GM12878 (cell line): Measurements from ENCODE around the gene NSG2. TPM values are rescaled to one million over a fixed set of nuclear protein-coding genes. Genes with fewer than 3 reads are reported as not detected.

ENCODE experiments used
- ATAC-seq: fragments of 200-7000 bp; cut with Tn5 transposase; 3 replicates; pipeline ENCODE4 v1.9.1; 2020; ENCODE audit warnings: mild to moderate bottlenecking, moderate library complexity
- BruUV-seq: library from RNA; stranded (reverse); fragments of 400-500 nt; replicated peaks from 2 replicates; lab custom pipeline; 2021; lab: Mats Ljungman, UMichigan
- CTCF ChIA-PET: fragments of 300-600 bp; sonication (Branson Sonifier 250); formaldehyde crosslinking; extraction: SDS; loops from one replicate; lab custom pipeline; 2021; ENCODE audit warnings: inconsistent platforms; lab: Yijun Ruan, JAX
- POLR2A ChIA-PET: fragments of 350-600 bp; formaldehyde crosslinking; extraction: SDS; loops from one replicate; lab custom pipeline; 2021; ENCODE audit warnings: inconsistent platforms; lab: Charles Lee
- RAD21 ChIA-PET: fragments of 300-600 bp; sonication (Branson Sonifier 250); formaldehyde crosslinking; loops from one replicate; lab custom pipeline; 2023; ENCODE audit warnings: antibody characterized with exemption; ENCODE audit not compliant: unreplicated experiment; lab: Charles Lee
- SMC1A ChIA-PET: fragments of 300-600 bp; sonication (Branson Sonifier 250); formaldehyde crosslinking; loops from one replicate; lab custom pipeline; 2023; ENCODE audit not compliant: unreplicated experiment, uncharacterized antibody; lab: Charles Lee
- DNase-seq: peaks from one replicate; pipeline ENCODE4 v3.0.0-alpha.2; 2011; ENCODE audit warnings: low read depth, low spot score
- FAIRE-seq: peaks from 3 replicates; lab custom pipeline; 2011; peaks lifted over from hg19 to GRCh38; lab: Jason Lieb, UNC
- H2AFZ ChIP-seq: 2 replicates; pipeline ENCODE4 v1.6.0; 2011; ENCODE audit warnings: low read depth, low read length, control low read depth; ENCODE audit not compliant: control insufficient read depth
- H3K27ac ChIP-seq: 2 replicates; pipeline ENCODE4 v1.5.1; 2011; ENCODE audit warnings: control low read depth; ENCODE audit not compliant: control insufficient read depth, insufficient read depth
- H3K27me3 ChIP-seq, 2 experiments: replicated peaks in 1 of 2; 2 replicates each; pipeline versions ENCODE4 v1.6.0 to v1.6.1; 2011; ENCODE audit warnings: low read length in 1 of 2; ENCODE audit not compliant: control insufficient read depth in 2 of 2, insufficient read depth in 2 of 2
- H3K36me3 ChIP-seq, 2 experiments: 2 replicates each; pipeline ENCODE4 v1.5.1; 2011; ENCODE audit warnings: low read length in 1 of 2; ENCODE audit not compliant: control insufficient read depth in 2 of 2, insufficient read depth in 2 of 2
- H3K4me1 ChIP-seq: 2 replicates; pipeline ENCODE4 v1.6.1; 2011; ENCODE audit warnings: mild to moderate bottlenecking, low read length, moderate library complexity, mixed read lengths; ENCODE audit not compliant: control insufficient read depth, insufficient read depth
- H3K4me2 ChIP-seq: 2 replicates; pipeline ENCODE4 v1.6.0; 2011; ENCODE audit warnings: control low read depth; ENCODE audit not compliant: control insufficient read depth, insufficient read depth
- H3K4me3 ChIP-seq: fragments of 200-600 bp; sonication (generic); 2 replicates; pipeline ENCODE4 v1.5.1; 2016
- H3K79me2 ChIP-seq: 2 replicates; pipeline ENCODE4 v1.6.0; 2011; ENCODE audit warnings: low read length; ENCODE audit not compliant: control insufficient read depth, insufficient read depth
- H3K9ac ChIP-seq: 2 replicates; pipeline ENCODE4 v1.8.0; 2011; ENCODE audit warnings: low read length, control low read depth, mixed read lengths; ENCODE audit not compliant: control insufficient read depth, insufficient read depth
- H3K9me3 ChIP-seq: replicated peaks from 3 replicates; pipeline ENCODE4 v1.5.1; 2011; ENCODE audit warnings: mild to moderate bottlenecking, low read length; ENCODE audit not compliant: control insufficient read depth, insufficient read depth
- H4K20me1 ChIP-seq: 2 replicates; pipeline ENCODE4 v1.6.0; 2011; ENCODE audit not compliant: control insufficient read depth, insufficient read depth
- CTCF ChIP-seq, 3 experiments: IDR thresholded peaks in 2 of 3; conservative IDR thresholded peaks in 1 of 3; 2 replicates each; pipeline ENCODE4 v1.5.1; 2011; ENCODE audit warnings: low read depth in 3 of 3, low read length in 3 of 3, mild to moderate bottlenecking in 3 of 3, control low read depth in 2 of 3, moderate library complexity in 2 of 3, inconsistent platforms in 1 of 3, mixed read lengths in 1 of 3; ENCODE audit not compliant: control insufficient read depth in 2 of 3, insufficient read depth in 1 of 3; ENCODE audit errors: extremely low read depth in 1 of 3
- E2F8 ChIP-seq: fragments of 450-650 bp; IDR thresholded peaks from 2 replicates; pipeline ENCODE4 v1.6.1; 2018; ENCODE audit warnings: mild to moderate bottlenecking, low read depth, moderate library complexity; ENCODE audit not compliant: partially characterized antibody
- IRF5 ChIP-seq: fragments of 450-650 bp; IDR thresholded peaks from 2 replicates; pipeline ENCODE4 v1.6.1; 2017; ENCODE audit warnings: borderline replicate concordance
- MXI1 ChIP-seq: fragments of 150-350 bp; IDR thresholded peaks from 2 replicates; pipeline ENCODE4 v1.6.1; 2011; ENCODE audit warnings: low read depth, mild to moderate bottlenecking, inconsistent platforms, low read length, improper control_type of control experiment
- POLR2A ChIP-seq: IDR thresholded peaks from 2 replicates; pipeline ENCODE4 v1.6.1; 2011; ENCODE audit warnings: low read depth, mild to moderate bottlenecking, low read length
- SKIL ChIP-seq: fragments of 450-650 bp; IDR thresholded peaks from 2 replicates; pipeline ENCODE4 v1.6.1; 2017; ENCODE audit warnings: mild to moderate bottlenecking, low read depth, inconsistent platforms; ENCODE audit not compliant: poor library complexity, severe bottlenecking
- SMARCA5 ChIP-seq: fragments of 450-650 bp; IDR thresholded peaks from 2 replicates; pipeline ENCODE4 v1.6.1; 2017; ENCODE audit warnings: mild to moderate bottlenecking
- WGBS: methylation state at CpG from one replicate; pipeline ENCODE4 v1.1.6; 2016; ENCODE audit warnings: low lambda C conversion rate; ENCODE audit not compliant: insufficient replicate concordance, insufficient coverage; ENCODE audit errors: missing lambda C conversion rate; 5-methylcytosine and 5-hydroxymethylcytosine counted together
- in situ Hi-C: fragments of 300-500 bp; cut with MboI; formaldehyde crosslinking; loops from 9 replicates; pipeline ENCODE4 v1.14.3; 2018; ENCODE audit warnings: mixed read lengths
- intact Hi-C: fragments of 100-400 bp; cut with micrococcal nuclease; formaldehyde crosslinking; loops from one replicate; pipeline ENCODE4 v1.14.2; 2022; ENCODE audit not compliant: unreplicated experiment
- polyA plus RNA-seq, 11 experiments: library from polyadenylated mRNA; depleted of rRNA in 4 of 11; unstranded in 6 of 11; stranded (reverse) in 5 of 11; fragments of >200 nt; fragmentation: Nextera tagmentation in 4 of 11; fragmentation: Illumina TruSeq in 1 of 11; extraction: Ambion mirVana in 4 of 11; extraction: Trizol in 1 of 11; gene quantifications; 1 replicate in 1 of 11; 2 replicates in 10 of 11; pipeline versions ENCODE4 v1.2.1 to v1.2.3, GENCODE V29; 2011 to 2016; ENCODE audit warnings: inconsistent platforms in 2 of 11, missing spikeins in 2 of 11, low read depth in 1 of 11
- total RNA-seq, 4 experiments: library from RNA; depleted of rRNA in 3 of 4; stranded (reverse); fragments of >200 nt in 3 of 4; fragmentation: Illumina TruSeq in 1 of 4; extraction: Trizol in 1 of 4; gene quantifications; 2 replicates each; pipeline versions ENCODE4 v1.2.1 to v1.2.3, GENCODE V29; 2013 to 2021

Gene NSG2
- total and polyA plus RNA-seq, 10 of the 15 experiments (the other 5 are each of a cell fraction or from before 2014, with no cell fraction given), result 0.04 to 0.14 TPM; not detected in 8

- Histone ChIP-seq H3K27me3 (no peaks in the 10 kb centered on the region), H4K20me1 (no peaks in the 10 kb centered on the region), H3K9ac (no peak overlapping the region), H2AFZ (no peak overlapping the region), H3K4me2 (no peak overlapping the region), H3K9me3 (no peaks in the 10 kb centered on the region), H3K4me1 (no peaks in the 10 kb centered on the region), H3K27ac (no peak overlapping the region), H3K36me3 (no peaks in the 10 kb centered on the region), H3K4me3 (no peak overlapping the region), H3K79me2 (no peaks in the 10 kb centered on the region)
- ATAC-seq (no peak), FAIRE-seq (no peak), DNase-seq (no peak)
- TF ChIP-seq E2F8 (no peak), CTCF (IDR thresholded peaks at IDR 0.05 in 2 of 3, conservative IDR thresholded peaks at IDR 0.05 in 1 of 3; ENCODE audit: control insufficient read depth in 2 of 3, extremely low read depth in 1 of 3, insufficient read depth in 1 of 3, low read depth in 3 of 3, low read length in 3 of 3) (no peak), POLR2A (no peak), IRF5 (no peak), MXI1 (no peak), SMARCA5 (no peak), SKIL (no peak)
- POLR2A ChIA-PET, result no interaction called here
- in situ Hi-C loops (no loop called here), intact Hi-C loops (no loop called here)
- SMC1A ChIA-PET, result no interaction called here
- RAD21 ChIA-PET, result no interaction called here
- WGBS, result 40% methylated on average over 5 of the region's 5 CpGs
- no TSS peak for BruUV-seq
- CTCF ChIA-PET, result interaction anchor here (1.2 kb wide), 1 partner anchor 25 kb away, joined by 3 read pairs; no protein-coding TSS in a partner anchor
Observed at GRCh38 chr5:174052636-174053035, 7.1 kb downstream of the NSG2 start.
